IPS DF 6.9 (cell line): ENCODE results near the gene GTF2IRD2.
"Not testable (repeated sequence)": the region's sequence is repeated elsewhere in the genome, so short reads cannot be mapped to it uniquely, and the experiment has no call there.

Experiments used
- DNase-seq: peaks from one replicate; pipeline ENCODE4 v3.0.0-alpha.2; 2013; ENCODE audit warnings: low read depth, low spot score
- H3K27ac ChIP-seq: one replicate; pipeline ENCODE4 v1.5.1; 2013; ENCODE audit warnings: low read length, control low read depth
- H3K27me3 ChIP-seq: 2 replicates; pipeline ENCODE4 v1.6.1; 2013; ENCODE audit warnings: mild to moderate bottlenecking, low read length; ENCODE audit not compliant: control insufficient read depth, insufficient read depth
- H3K36me3 ChIP-seq: 2 replicates; pipeline ENCODE4 v1.6.1; 2013; ENCODE audit warnings: low read length; ENCODE audit not compliant: control insufficient read depth, insufficient read depth
- H3K4me1 ChIP-seq: 2 replicates; pipeline ENCODE4 v1.6.1; 2013; ENCODE audit warnings: low read length; ENCODE audit not compliant: control insufficient read depth, insufficient read depth
- H3K4me3 ChIP-seq: 2 replicates; pipeline ENCODE4 v1.5.1; 2013; ENCODE audit warnings: mild to moderate bottlenecking, low read length
- H3K9me3 ChIP-seq: 2 replicates; pipeline ENCODE4 v1.6.1; 2013; ENCODE audit warnings: low read length, inconsistent platforms; ENCODE audit not compliant: control insufficient read depth, insufficient read depth
- WGBS: extraction: QIAGEN DNeasy Blood & Tissue Kit; methylation state at CpG from one replicate; pipeline ENCODE4 v1.1.7; 2013; ENCODE audit warnings: mixed read lengths, missing lambda C conversion rate; ENCODE audit not compliant: insufficient read length, insufficient coverage; 5-methylcytosine and 5-hydroxymethylcytosine counted together

The GTF2IRD2 gene

DNA sequence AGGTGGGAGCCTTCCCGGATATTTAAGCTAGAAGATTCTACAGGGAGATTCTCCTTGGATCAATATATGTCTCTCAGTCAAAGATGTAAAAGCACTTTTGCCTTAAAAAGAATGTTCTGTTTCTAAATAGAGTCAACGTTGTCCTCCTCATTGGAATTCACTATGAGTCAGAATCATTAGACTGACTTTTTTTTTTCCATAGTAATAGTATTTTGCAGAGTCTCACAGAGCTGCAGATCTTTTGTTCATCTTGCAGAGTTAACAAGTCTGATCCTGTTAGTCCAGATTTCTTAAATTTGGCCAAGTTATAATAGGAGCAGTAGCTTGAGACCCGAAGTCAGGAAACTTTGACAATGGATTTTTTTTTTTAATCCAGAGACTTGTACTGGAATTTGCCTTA is 92.4 kb downstream of the GTF2IRD2 start:
- H3K9me3 ChIP-seq, H3K36me3 ChIP-seq, H3K27me3 ChIP-seq, H3K27ac ChIP-seq, DNase-seq, H3K4me3 ChIP-seq, H3K4me1 ChIP-seq: not testable (repeated sequence)
- no CpG with 5 or more reads among the region's 3 CpGs for WGBS

DNA sequence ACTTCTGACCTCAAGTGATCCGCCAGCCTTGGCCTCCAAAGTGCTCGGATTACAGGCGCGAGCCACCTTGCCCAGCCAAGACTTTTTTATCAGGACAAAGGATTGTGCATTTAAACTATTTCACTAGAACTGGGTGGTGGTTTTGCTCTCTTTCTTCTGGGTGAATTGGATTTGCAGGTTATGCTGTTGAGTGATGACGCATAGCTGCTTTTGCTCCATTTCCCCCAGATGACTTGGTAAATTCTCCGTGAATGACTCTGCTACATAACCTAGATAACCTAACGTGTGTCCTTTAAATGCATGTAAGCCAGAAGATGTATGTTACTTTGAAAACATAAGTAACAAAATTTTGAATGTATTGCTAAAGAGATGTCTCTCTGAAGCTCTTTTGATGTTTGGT is 93.1 kb downstream of the GTF2IRD2 start:
- no CpG with 5 or more reads among the region's 7 CpGs for WGBS
- H3K36me3 ChIP-seq, H3K27me3 ChIP-seq, H3K27ac ChIP-seq, H3K4me1 ChIP-seq, H3K9me3 ChIP-seq, H3K4me3 ChIP-seq, DNase-seq: not testable (repeated sequence)

DNA sequence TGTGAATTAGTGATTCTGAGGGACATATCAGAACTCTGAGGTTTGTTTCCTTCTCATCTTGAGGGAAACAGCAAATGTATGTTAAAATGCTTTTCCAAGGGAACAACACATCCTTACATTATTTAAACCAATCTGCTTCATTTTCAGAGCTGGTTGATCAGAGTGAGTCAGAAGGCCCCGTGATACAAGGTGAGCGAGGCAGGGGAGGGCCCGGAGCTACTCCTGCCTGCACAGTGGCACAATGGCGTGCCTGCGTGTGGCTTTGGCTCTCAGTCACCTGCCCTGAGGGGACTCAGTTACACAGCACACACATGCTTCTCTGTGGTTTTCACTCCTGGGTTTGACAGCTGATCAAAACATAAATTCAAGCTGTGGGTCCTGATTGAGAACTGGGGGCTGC is 94.7 kb downstream of the GTF2IRD2 start:
- H3K27me3 ChIP-seq, H3K4me3 ChIP-seq, H3K4me1 ChIP-seq, H3K36me3 ChIP-seq, DNase-seq, H3K27ac ChIP-seq, H3K9me3 ChIP-seq: not testable (repeated sequence)
- WGBS, result no CpG with 5 or more reads among the region's 5 CpGs

DNA sequence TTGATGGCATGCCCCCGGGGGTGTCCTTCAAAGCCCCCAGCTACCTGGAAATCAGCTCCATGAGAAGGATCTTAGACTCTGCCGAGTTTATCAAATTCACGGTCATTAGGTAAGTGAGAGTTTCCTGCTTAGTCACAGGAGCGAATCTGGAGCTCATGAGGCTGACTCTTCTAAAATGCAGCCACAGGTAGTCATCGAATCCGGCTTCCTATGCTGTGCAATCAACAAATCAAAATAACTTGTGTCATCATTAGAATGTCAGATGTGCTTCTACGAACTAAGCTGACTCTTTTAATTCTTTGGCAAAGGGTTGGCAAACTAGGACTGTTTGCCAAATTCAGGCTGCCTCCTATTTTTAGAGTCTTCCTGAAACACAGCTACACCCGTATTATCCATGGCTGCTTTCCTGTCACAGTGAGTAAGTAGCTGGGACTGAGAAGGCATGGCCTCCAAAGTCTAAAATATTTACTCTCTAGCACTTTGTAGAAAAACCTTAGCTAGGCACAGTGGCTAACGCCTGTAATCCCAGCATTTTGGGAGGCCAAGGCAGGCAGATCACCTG is 97.4 kb downstream of the GTF2IRD2 start:
- H3K4me1 ChIP-seq, DNase-seq, H3K4me3 ChIP-seq, H3K27me3 ChIP-seq, H3K36me3 ChIP-seq, H3K27ac ChIP-seq, H3K9me3 ChIP-seq: not testable (repeated sequence)
- WGBS, result no CpG with 5 or more reads among the region's 9 CpGs
